Esophagus squamous epithelium (tissue), 5 donors: ENCODE data around the gene SESN3. TPM values are rescaled to one million over a fixed set of nuclear protein-coding genes. Genes with fewer than 3 reads are reported as not detected.

Source experiments
- DNase-seq: peaks from one replicate; lab custom pipeline; 2025; lab: John Stamatoyannopoulos, UW
- H3K27ac ChIP-seq, 4 donors: fragments of 200-600 bp; sonication (generic); one replicate each; pipeline ENCODE4 v1.5.1; 2016 to 2019; ENCODE audit warnings: mild to moderate bottlenecking in 1 of 4
- H3K27me3 ChIP-seq, 4 donors: fragments of 200-600 bp; sonication (generic); 1 replicate in 3 of 4; 2 replicates in 1 of 4; pipeline versions ENCODE4 v1.5.1 to v1.6.0; 2017 to 2021; ENCODE audit warnings: antibody characterized with exemption in 1 of 4
- H3K36me3 ChIP-seq, 3 donors: fragments of 200-600 bp; sonication (generic); one replicate each; pipeline ENCODE4 v1.5.1; 2016 to 2019
- H3K4me1 ChIP-seq, 3 donors: fragments of 200-600 bp; sonication (generic); one replicate each; pipeline ENCODE4 v1.5.1; 2017 to 2019
- H3K4me3 ChIP-seq, 4 donors: fragments of 200-600 bp; sonication (generic); 1 replicate in 3 of 4; 2 replicates in 1 of 4; pipeline ENCODE4 v1.5.1; 2016 to 2019; ENCODE audit warnings: mild to moderate bottlenecking in 2 of 4, moderate library complexity in 1 of 4
- H3K9me3 ChIP-seq, 3 donors: fragments of 200-600 bp; sonication (generic); one replicate each; pipeline ENCODE4 v1.5.1; 2016 to 2019
- CTCF ChIP-seq, 6 experiments: fragments of 450-650 bp in 4 of 6; fragments of 200-600 bp in 2 of 6; sonication (generic) in 2 of 6; IDR thresholded peaks; one replicate each; pipeline ENCODE4 v1.5.1; 2016 to 2019; ENCODE audit warnings: antibody characterized with exemption in 6 of 6, mild to moderate bottlenecking in 4 of 6, moderate library complexity in 4 of 6
- POLR2A ChIP-seq, 4 donors: fragments of 450-650 bp; IDR thresholded peaks; one replicate each; pipeline ENCODE4 v1.6.1; 2017; ENCODE audit warnings: antibody characterized with exemption in 4 of 4, mild to moderate bottlenecking in 4 of 4, moderate library complexity in 3 of 4
- WGBS, 2 donors: methylation state at CpG; one replicate each; pipeline ENCODE4 v1.1.5; 2018; 5-methylcytosine and 5-hydroxymethylcytosine counted together
- intact Hi-C: fragments of 100-400 bp; cut with DNase I; formaldehyde crosslinking; loops from one replicate; pipeline ENCODE4 v1.15.0; 2022
- total RNA-seq, 4 donors: library from RNA; depleted of rRNA; stranded (reverse); fragments of >200 nt; gene quantifications; one replicate each; pipeline ENCODE4 v1.1.0, GENCODE V29; 2016
- donor health status: DM: yes; HTN: yes; CAD: no.

The SESN3 gene
- total RNA-seq, 4 donors from 2014 or later: 11.3 to 33.7 (median 22.1) TPM

- no peaks in the 10 kb centered on the region for H3K27me3 ChIP-seq
- no peaks in the 10 kb centered on the region for H3K9me3 ChIP-seq
- TF ChIP-seq POLR2A (IDR thresholded peaks at IDR 0.05): no peak
- TF ChIP-seq CTCF (IDR thresholded peaks at IDR 0.05): peak; percentile 16 to 76 (median 56)
- H3K4me1 ChIP-seq: peaks cover 7 to 63% (median 17%) of the 10 kb centered on the region in 3 donors
- no peak for DNase-seq
- H3K4me3 ChIP-seq: no peak overlapping the region
- H3K36me3 ChIP-seq: no peaks in the 10 kb centered on the region
- no peak overlapping the region for H3K27ac ChIP-seq
- intact Hi-C loops: loop anchor here (5.0 to 10.0 kb wide), 4 partner anchors 70 to 613 kb away; partner anchors contain the start of gene SRSF8
Observed at GRCh38 chr11:95154514-95154913, 76.5 kb downstream of the SESN3 start.

- TF ChIP-seq POLR2A (IDR thresholded peaks at IDR 0.05): no peak
- TF ChIP-seq CTCF (IDR thresholded peaks at IDR 0.05): no peak
- Histone ChIP-seq H3K27ac (peak overlapping the region in 1 of 4 donors; percentile 32), H3K27me3 (no peaks in the 10 kb centered on the region), H3K4me3 (no peak overlapping the region), H3K36me3 (no peaks in the 10 kb centered on the region), H3K4me1 (peaks cover 8 to 68% (median 17%) of the 10 kb centered on the region in 3 donors), H3K9me3 (no peaks in the 10 kb centered on the region)
- intact Hi-C loops: loop anchor here (5.0 to 10.0 kb wide), 4 partner anchors 71 to 613 kb away; partner anchors contain the start of gene SRSF8
- DNase-seq: no peak
- WGBS, 2 donors: 53 to 72% methylated on average over 1 of the region's 1 CpG
Observed at GRCh38 chr11:95153857-95154246, 77.2 kb downstream of the SESN3 start.

DNA sequence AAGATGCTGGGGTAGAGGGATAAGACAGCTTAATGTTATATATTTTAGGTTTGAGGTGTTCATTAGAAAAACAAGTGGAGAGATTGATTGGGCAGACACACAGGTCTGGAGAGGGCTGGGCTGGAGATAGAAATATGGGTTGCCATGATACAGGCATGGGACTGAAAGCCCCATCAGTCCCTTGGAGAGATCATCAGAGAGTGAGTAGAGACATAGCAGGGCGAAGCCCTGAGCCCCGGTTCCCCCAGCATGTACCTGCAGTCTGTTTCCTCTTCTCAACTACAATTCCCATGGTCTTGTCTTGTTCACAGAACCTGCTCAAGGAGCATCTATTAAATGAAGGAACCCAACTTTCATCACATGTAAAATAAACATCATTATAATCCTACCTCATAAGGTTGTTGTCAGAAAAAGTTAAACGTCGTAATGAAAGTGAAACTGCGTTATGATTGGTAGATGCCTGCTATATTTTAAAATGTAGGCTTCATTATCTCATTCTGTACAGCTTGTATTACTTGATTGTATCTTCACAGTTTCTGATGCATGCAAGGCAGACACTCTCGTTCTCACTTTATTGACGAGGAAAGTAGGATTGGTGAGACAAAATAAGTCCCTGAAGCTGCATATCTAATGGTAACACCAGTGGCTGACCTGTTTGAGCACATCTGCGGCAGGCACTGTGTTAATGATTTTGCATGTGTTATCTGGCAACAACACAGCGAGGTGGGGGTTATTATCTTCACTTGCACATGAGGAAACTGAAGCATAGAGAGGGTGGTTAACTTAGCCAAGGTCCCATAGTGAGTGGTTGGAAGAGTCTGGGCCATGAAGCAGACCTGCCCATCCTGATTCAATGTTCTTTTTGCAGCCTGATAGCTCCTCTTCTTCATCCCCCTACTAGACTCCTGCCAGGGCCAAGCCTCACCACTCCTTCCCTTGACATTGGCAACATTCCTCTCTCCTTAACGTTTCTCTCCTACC, 77.8 kb downstream of the SESN3 start:
- intact Hi-C loops: loop anchor here (5.0 to 10.0 kb wide), 4 partner anchors 72 to 614 kb away; partner anchors contain the start of gene SRSF8
- Histone ChIP-seq H3K4me3 (peak overlapping the region in 3 of 4 donors; percentile 5 to 55 (median 13)), H3K4me1 (peaks cover 8 to 68% (median 17%) of the 10 kb centered on the region in 3 donors), H3K27ac (peak overlapping the region in 3 of 4 donors; percentile 32 to 93 (median 33)), H3K36me3 (no peaks in the 10 kb centered on the region), H3K9me3 (no peaks in the 10 kb centered on the region), H3K27me3 (no peaks in the 10 kb centered on the region)
- DNase-seq: no peak
- WGBS, 2 donors: 25 to 33% methylated on average over 10 of the region's 10 CpGs
- TF ChIP-seq CTCF (IDR thresholded peaks at IDR 0.05) (no peak), POLR2A (IDR thresholded peaks at IDR 0.05) (no peak)

DNA sequence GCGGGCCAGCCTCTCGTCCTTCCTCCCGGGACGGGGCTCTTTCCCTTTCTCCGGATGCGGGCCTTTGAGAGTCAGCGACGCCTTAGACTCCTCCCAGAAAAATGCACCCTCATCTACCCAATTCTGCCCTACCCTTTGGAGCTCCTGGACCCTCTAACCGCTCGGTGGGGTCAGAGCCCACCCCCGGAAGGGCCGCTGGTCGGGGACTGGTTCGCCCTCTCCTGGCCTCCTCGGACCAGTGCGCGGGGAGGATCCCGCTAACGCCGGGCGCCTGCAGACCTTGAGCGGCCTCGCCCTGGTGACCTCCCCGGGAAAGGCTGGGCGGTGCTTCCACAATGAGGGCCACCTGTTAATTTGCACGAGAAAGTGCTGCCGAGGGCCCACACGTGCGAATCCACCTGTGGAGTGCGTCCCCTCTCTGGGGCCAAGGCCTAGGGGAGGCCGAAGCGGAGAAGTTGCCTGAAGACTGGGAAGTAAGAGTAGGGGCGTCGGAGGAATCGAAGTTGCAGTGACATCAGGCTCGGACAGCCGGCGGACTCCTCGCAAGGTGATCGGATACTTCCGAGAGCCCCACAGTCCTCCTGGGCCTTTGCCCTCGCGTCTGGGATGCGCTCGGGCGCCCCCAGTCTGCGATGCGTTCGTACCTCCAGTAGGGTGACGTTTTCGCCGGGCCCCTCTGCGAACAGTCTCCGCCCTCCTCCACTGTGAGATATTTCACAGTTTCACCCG, 79.9 kb downstream of the SESN3 start:
- peak; percentile 68 for DNase-seq
- H3K4me3 ChIP-seq: peak overlapping the region; percentile 45 to 66 (median 64)
- intact Hi-C loops: loop anchor here (5.0 to 10.0 kb wide), 4 partner anchors 74 to 616 kb away; partner anchors contain the start of gene SRSF8
- peaks cover 8 to 67% (median 25%) of the 10 kb centered on the region in 3 donors for H3K4me1 ChIP-seq
- no peaks in the 10 kb centered on the region for H3K36me3 ChIP-seq
- no peaks in the 10 kb centered on the region for H3K9me3 ChIP-seq
- peak; percentile 68 to 97 (median 95) for TF ChIP-seq CTCF (IDR thresholded peaks at IDR 0.05)
- TF ChIP-seq POLR2A (IDR thresholded peaks at IDR 0.05): peak in 3 of 4 donors; percentile 5 to 81 (median 42)
- WGBS, 2 donors: 2% methylated on average over 28 of the region's 55 CpGs; no CpG with 5 or more reads in 1 of the 2 donors
- H3K27ac ChIP-seq: peak overlapping the region; percentile 89 to 94 (median 93)
- no peaks in the 10 kb centered on the region for H3K27me3 ChIP-seq
